HEK293 (cell line): ENCODE data around the gene GPD1.

ENCODE experiments used
- CTCF ChIA-PET: fragments of 350-600 bp; formaldehyde crosslinking; extraction: SDS; loops from one replicate; lab custom pipeline; 2021; ENCODE audit warnings: antibody characterized with exemption; lab: Yijun Ruan, JAX
- POLR2A ChIA-PET: fragments of 300-600 bp; formaldehyde crosslinking; extraction: SDS; loops from one replicate; lab custom pipeline; 2020; ENCODE audit warnings: antibody characterized with exemption, inconsistent platforms; lab: Yijun Ruan, JAX
- H3K27ac ChIP-seq: fragments of 200-500 bp; sonication (Bioruptor generic); 2 replicates; pipeline ENCODE4 v1.5.1; 2014; ENCODE audit warnings: low read depth, low read length, control low read depth, inconsistent platforms; ENCODE audit errors: extremely low read depth
- H3K36me3 ChIP-seq, 2 experiments: fragments of 200-500 bp in 1 of 2; sonication (Bioruptor generic) in 1 of 2; 1 replicate in 1 of 2; 2 replicates in 1 of 2; pipeline ENCODE4 v1.5.1; 2014 to 2017; ENCODE audit warnings: inconsistent platforms in 2 of 2, low read length in 2 of 2; ENCODE audit not compliant: control insufficient read depth in 2 of 2, insufficient read depth in 1 of 2
- H3K4me1 ChIP-seq: fragments of 200-500 bp; sonication (Bioruptor generic); 2 replicates; pipeline ENCODE4 v1.5.1; 2014; ENCODE audit warnings: mild to moderate bottlenecking, low read length, inconsistent platforms; ENCODE audit not compliant: control insufficient read depth, insufficient read depth
- H3K4me3 ChIP-seq: 2 replicates; pipeline ENCODE4 v1.5.1; 2011; ENCODE audit warnings: low read depth, mild to moderate bottlenecking, control low read depth, low read length, moderate library complexity
- H3K9me3 ChIP-seq: fragments of 200-500 bp; sonication (Bioruptor generic); 2 replicates; pipeline ENCODE4 v1.5.1; 2014; ENCODE audit warnings: low read depth, low read length, inconsistent platforms; ENCODE audit not compliant: control insufficient read depth, insufficient read depth
- GLIS2 ChIP-seq: fragments of 450-650 bp; formaldehyde crosslinking; IDR thresholded peaks from 2 replicates; pipeline ENCODE4 v1.5.1; 2016; ENCODE audit warnings: missing biosample characterization, missing genetic modification characterization
- INSM2 ChIP-seq: fragments of 450-650 bp; formaldehyde crosslinking; IDR thresholded peaks from 2 replicates; pipeline ENCODE4 v1.5.1; 2016; ENCODE audit warnings: missing biosample characterization, missing genetic modification characterization
- OVOL3 ChIP-seq: fragments of 450-650 bp; formaldehyde crosslinking; IDR thresholded peaks from 2 replicates; pipeline ENCODE4 v1.5.1; 2016; ENCODE audit warnings: missing biosample characterization, missing genetic modification characterization
- SP2 ChIP-seq: fragments of 450-650 bp; formaldehyde crosslinking; IDR thresholded peaks from 2 replicates; pipeline ENCODE4 v1.5.1; 2016; ENCODE audit warnings: missing biosample characterization, missing genetic modification characterization
- ZBTB6 ChIP-seq: fragments of 450-650 bp; formaldehyde crosslinking; IDR thresholded peaks from 2 replicates; pipeline ENCODE4 v1.5.1; 2017; ENCODE audit warnings: missing biosample characterization, missing genetic modification characterization
- ZNF138 ChIP-seq: fragments of 450-650 bp; formaldehyde crosslinking; IDR thresholded peaks from 2 replicates; pipeline ENCODE4 v1.5.1; 2016; ENCODE audit warnings: missing biosample characterization, missing genetic modification characterization, borderline replicate concordance
- ZNF19 ChIP-seq: fragments of 450-650 bp; formaldehyde crosslinking; IDR thresholded peaks from 2 replicates; pipeline ENCODE4; 2016; ENCODE audit warnings: missing biosample characterization, missing genetic modification characterization, low read depth
- ZNF2 ChIP-seq: fragments of 450-650 bp; formaldehyde crosslinking; IDR thresholded peaks from 2 replicates; pipeline ENCODE4 v1.5.1; 2016; ENCODE audit warnings: missing biosample characterization, missing genetic modification characterization
- ZNF324 ChIP-seq: fragments of 450-650 bp; formaldehyde crosslinking; IDR thresholded peaks from 2 replicates; pipeline ENCODE4 v1.5.1; 2016; ENCODE audit warnings: missing biosample characterization, missing genetic modification characterization
- ZNF350 ChIP-seq: fragments of 450-650 bp; formaldehyde crosslinking; IDR thresholded peaks from 2 replicates; pipeline ENCODE4 v1.5.0; 2017; ENCODE audit warnings: missing biosample characterization, mild to moderate bottlenecking, missing genetic modification characterization
- ZNF623 ChIP-seq: fragments of 450-650 bp; formaldehyde crosslinking; IDR thresholded peaks from 2 replicates; pipeline ENCODE4 v1.5.1; 2016; ENCODE audit warnings: missing biosample characterization, missing genetic modification characterization
- ZNF626 ChIP-seq: fragments of 450-650 bp; sonication (Bioruptor Pico); formaldehyde crosslinking; IDR thresholded peaks from 2 replicates; pipeline ENCODE4 v1.5.1; 2018; ENCODE audit warnings: missing biosample characterization, missing genetic modification characterization, inconsistent platforms
- ZNF670 ChIP-seq: fragments of 450-650 bp; formaldehyde crosslinking; IDR thresholded peaks from 2 replicates; pipeline ENCODE4 v1.5.1; 2016; ENCODE audit warnings: missing biosample characterization, missing genetic modification characterization, low read depth
- ZNF677 ChIP-seq: fragments of 450-650 bp; IDR thresholded peaks from 2 replicates; pipeline ENCODE4 v1.5.0; 2018; ENCODE audit warnings: missing biosample characterization, mild to moderate bottlenecking, missing genetic modification characterization, moderate library complexity
- ZNF701 ChIP-seq: fragments of 450-650 bp; formaldehyde crosslinking; IDR thresholded peaks from 2 replicates; pipeline ENCODE4 v1.5.1; 2016; ENCODE audit warnings: missing biosample characterization, missing genetic modification characterization
- TF ChIP-seq, protein P1 (sequence below): fragments of 450-650 bp; formaldehyde crosslinking; conservative IDR thresholded peaks from 2 replicates; pipeline ENCODE4 v1.5.1; 2016; ENCODE audit warnings: low read depth, missing biosample characterization, missing genetic modification characterization
- TF ChIP-seq, protein P2 (sequence below): fragments of 450-650 bp; IDR thresholded peaks from 2 replicates; pipeline ENCODE4 v1.5.1; 2018; ENCODE audit warnings: missing biosample characterization, missing genetic modification characterization
- TF ChIP-seq, protein P3 (sequence below): fragments of 450-650 bp; formaldehyde crosslinking; IDR thresholded peaks from 2 replicates; pipeline ENCODE4 v1.5.1; 2016; ENCODE audit warnings: missing biosample characterization, missing genetic modification characterization
- TF ChIP-seq, protein P4 (sequence below): IDR thresholded peaks from 2 replicates; pipeline ENCODE4 v1.6.1; 2011; ENCODE audit warnings: mild to moderate bottlenecking, low read depth, low read length, borderline replicate concordance

The GPD1 gene

GRCh38 chr12:50082644-50083043 is 21.2 kb upstream of the GPD1 start (continued):
- TF ChIP-seq, protein P1, sequence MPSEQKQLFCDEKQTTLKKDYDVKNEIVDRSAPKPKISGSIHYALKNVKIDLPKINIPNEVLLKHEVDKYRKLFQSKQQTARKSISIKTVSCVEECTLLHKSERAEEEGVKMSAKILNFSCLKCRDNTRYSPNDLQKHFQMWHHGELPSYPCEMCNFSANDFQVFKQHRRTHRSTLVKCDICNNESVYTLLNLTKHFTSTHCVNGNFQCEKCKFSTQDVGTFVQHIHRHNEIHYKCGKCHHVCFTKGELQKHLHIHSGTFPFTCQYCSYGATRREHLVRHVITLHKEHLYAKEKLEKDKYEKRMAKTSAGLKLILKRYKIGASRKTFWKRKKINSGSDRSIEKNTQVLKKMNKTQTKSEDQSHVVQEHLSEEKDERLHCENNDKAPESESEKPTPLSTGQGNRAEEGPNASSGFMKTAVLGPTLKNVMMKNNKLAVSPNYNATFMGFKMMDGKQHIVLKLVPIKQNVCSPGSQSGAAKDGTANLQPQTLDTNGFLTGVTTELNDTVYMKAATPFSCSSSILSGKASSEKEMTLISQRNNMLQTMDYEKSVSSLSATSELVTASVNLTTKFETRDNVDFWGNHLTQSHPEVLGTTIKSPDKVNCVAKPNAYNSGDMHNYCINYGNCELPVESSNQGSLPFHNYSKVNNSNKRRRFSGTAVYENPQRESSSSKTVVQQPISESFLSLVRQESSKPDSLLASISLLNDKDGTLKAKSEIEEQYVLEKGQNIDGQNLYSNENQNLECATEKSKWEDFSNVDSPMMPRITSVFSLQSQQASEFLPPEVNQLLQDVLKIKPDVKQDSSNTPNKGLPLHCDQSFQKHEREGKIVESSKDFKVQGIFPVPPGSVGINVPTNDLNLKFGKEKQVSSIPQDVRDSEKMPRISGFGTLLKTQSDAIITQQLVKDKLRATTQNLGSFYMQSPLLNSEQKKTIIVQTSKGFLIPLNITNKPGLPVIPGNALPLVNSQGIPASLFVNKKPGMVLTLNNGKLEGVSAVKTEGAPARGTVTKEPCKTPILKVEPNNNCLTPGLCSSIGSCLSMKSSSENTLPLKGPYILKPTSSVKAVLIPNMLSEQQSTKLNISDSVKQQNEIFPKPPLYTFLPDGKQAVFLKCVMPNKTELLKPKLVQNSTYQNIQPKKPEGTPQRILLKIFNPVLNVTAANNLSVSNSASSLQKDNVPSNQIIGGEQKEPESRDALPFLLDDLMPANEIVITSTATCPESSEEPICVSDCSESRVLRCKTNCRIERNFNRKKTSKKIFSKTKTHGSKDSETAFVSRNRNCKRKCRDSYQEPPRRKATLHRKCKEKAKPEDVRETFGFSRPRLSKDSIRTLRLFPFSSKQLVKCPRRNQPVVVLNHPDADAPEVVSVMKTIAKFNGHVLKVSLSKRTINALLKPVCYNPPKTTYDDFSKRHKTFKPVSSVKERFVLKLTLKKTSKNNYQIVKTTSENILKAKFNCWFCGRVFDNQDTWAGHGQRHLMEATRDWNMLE (tag by site-specific recombination), result no peak
- TF ChIP-seq ZNF2 (no peak), SP2 (tag by site-specific recombination) (no peak), ZNF677 (tag by site-specific recombination) (no peak), ZNF19 (tag by site-specific recombination) (no peak), ZNF623 (tag by site-specific recombination) (no peak), GLIS2 (no peak), ZBTB6 (no peak)

DNA sequence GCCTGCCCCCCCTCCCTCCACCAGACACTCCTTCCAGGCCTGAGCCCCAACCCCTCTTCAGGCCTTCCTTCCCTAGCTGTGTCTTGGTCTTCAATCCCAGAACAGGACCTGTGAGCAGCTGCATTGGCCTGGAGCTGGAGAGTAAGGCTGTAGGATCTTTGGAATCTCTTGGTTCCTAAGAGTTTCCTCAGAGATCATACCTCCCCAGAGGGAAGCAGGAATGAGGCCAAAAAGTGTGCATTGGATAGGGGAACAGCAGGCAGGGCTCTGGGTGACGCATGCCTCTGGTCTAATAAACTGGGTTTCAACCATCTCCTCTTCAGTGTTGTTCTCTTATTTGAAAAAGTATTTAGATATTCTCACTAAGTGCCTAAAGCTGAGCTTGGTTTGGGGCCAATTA is 20.5 kb upstream of the GPD1 start:
- ChIA-PET CTCF (interaction anchor here (0.7 to 3.8 kb wide), 7 partner anchors 9 to 244 kb away, joined by 3 to 28 read pairs (median 3); no protein-coding TSS in a partner anchor), POLR2A (interaction anchor here (0.9 to 1.4 kb wide), 2 partner anchors 29 to 84 kb away, joined by 3 to 4 read pairs; partner anchors contain the start of genes CERS5 and COX14)
- Histone ChIP-seq H3K36me3 (peaks cover 14 to 26% of the 10 kb centered on the region in 2 experiments), H3K27ac (no peak overlapping the region), H3K4me1 (no peaks in the 10 kb centered on the region), H3K9me3 (no peaks in the 10 kb centered on the region), H3K4me3 (no peak overlapping the region)
- TF ChIP-seq, protein P2, sequence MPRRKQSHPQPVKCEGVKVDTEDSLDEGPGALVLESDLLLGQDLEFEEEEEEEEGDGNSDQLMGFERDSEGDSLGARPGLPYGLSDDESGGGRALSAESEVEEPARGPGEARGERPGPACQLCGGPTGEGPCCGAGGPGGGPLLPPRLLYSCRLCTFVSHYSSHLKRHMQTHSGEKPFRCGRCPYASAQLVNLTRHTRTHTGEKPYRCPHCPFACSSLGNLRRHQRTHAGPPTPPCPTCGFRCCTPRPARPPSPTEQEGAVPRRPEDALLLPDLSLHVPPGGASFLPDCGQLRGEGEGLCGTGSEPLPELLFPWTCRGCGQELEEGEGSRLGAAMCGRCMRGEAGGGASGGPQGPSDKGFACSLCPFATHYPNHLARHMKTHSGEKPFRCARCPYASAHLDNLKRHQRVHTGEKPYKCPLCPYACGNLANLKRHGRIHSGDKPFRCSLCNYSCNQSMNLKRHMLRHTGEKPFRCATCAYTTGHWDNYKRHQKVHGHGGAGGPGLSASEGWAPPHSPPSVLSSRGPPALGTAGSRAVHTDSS (tag by site-specific recombination), result no peak
- no peak for TF ChIP-seq SP2 (tag by site-specific recombination)
- TF ChIP-seq ZNF324 (tag by site-specific recombination), result no peak
- TF ChIP-seq ZNF626 (tag by site-specific recombination), result no peak
- no peak for TF ChIP-seq ZBTB6
- TF ChIP-seq, protein P3, sequence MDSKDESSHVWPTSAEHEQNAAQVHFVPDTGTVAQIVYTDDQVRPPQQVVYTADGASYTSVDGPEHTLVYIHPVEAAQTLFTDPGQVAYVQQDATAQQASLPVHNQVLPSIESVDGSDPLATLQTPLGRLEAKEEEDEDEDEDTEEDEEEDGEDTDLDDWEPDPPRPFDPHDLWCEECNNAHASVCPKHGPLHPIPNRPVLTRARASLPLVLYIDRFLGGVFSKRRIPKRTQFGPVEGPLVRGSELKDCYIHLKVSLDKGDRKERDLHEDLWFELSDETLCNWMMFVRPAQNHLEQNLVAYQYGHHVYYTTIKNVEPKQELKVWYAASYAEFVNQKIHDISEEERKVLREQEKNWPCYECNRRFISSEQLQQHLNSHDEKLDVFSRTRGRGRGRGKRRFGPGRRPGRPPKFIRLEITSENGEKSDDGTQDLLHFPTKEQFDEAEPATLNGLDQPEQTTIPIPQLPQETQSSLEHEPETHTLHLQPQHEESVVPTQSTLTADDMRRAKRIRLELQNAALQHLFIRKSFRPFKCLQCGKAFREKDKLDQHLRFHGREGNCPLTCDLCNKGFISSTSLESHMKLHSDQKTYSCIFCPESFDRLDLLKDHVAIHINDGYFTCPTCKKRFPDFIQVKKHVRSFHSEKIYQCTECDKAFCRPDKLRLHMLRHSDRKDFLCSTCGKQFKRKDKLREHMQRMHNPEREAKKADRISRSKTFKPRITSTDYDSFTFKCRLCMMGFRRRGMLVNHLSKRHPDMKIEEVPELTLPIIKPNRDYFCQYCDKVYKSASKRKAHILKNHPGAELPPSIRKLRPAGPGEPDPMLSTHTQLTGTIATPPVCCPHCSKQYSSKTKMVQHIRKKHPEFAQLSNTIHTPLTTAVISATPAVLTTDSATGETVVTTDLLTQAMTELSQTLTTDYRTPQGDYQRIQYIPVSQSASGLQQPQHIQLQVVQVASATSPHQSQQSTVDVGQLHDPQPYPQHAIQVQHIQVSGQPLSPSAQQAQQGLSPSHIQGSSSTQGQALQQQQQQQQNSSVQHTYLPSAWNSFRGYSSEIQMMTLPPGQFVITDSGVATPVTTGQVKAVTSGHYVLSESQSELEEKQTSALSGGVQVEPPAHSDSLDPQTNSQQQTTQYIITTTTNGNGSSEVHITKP (tag by site-specific recombination), result no peak; the same call in 1 of the 2 replicates
- TF ChIP-seq, protein P4, sequence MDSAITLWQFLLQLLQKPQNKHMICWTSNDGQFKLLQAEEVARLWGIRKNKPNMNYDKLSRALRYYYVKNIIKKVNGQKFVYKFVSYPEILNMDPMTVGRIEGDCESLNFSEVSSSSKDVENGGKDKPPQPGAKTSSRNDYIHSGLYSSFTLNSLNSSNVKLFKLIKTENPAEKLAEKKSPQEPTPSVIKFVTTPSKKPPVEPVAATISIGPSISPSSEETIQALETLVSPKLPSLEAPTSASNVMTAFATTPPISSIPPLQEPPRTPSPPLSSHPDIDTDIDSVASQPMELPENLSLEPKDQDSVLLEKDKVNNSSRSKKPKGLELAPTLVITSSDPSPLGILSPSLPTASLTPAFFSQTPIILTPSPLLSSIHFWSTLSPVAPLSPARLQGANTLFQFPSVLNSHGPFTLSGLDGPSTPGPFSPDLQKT, result no peak
- TF ChIP-seq ZNF670 (tag by site-specific recombination), result no peak
- no peak for TF ChIP-seq INSM2 (tag by site-specific recombination)
- TF ChIP-seq ZNF350 (tag by site-specific recombination), result no peak
- no peak for TF ChIP-seq ZNF701 (tag by site-specific recombination)
- no peak for TF ChIP-seq OVOL3 (tag by site-specific recombination)
- no peak for TF ChIP-seq ZNF138 (tag by site-specific recombination)
